ENCODE results near the gene RPTOR. TPM values are rescaled to one million over a fixed set of nuclear protein-coding genes. Genes with fewer than 3 reads are reported as not detected.

RPTOR gene
- total RNA-seq, 6 donors from 2014 or later: 26.8 to 109 (median 36.8) TPM

DNA sequence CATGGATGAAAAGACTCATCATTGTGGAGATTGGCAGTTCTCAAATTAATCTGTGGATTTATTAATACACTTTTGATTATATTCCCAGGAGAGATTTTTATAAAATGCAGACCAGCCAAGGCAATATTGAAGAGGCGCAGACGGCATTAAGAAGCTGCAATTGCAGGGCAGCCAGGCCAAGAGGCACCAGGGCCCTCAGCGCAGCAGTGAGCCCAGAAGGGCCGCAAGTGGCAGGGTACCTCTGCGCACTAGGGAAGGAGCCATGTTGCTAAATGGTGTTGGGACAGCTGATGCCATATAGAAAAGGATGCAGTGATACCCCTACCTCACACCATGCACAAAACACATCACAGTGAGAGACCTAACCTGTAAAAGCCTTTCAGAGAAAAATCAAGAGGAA lies 410.4 kb downstream of the RPTOR start:
- TF ChIP-seq POLR2A (IDR thresholded peaks at IDR 0.05) (no peak), POLR2AphosphoS5 (IDR thresholded peaks at IDR 0.05) (no peak)
- Histone ChIP-seq H3K27me3 (no peaks in the 10 kb centered on the region), H3K4me3 (no peak overlapping the region), H3K9me3 (no peaks in the 10 kb centered on the region), H3K4me1 (peaks cover 0 to 8% (median 3%) of the 10 kb centered on the region in 4 donors), H3K36me3 (peaks cover 0 to 34% (median 14%) of the 10 kb centered on the region in 4 donors), H3K27ac (no peak overlapping the region)
- DNase-seq: no peak
- ATAC-seq (ENCODE audit: low FRiP score in 2 of 2): no peak
- WGBS, 2 donors: 79 to 99% methylated on average over 5 of the region's 5 CpGs

DNA sequence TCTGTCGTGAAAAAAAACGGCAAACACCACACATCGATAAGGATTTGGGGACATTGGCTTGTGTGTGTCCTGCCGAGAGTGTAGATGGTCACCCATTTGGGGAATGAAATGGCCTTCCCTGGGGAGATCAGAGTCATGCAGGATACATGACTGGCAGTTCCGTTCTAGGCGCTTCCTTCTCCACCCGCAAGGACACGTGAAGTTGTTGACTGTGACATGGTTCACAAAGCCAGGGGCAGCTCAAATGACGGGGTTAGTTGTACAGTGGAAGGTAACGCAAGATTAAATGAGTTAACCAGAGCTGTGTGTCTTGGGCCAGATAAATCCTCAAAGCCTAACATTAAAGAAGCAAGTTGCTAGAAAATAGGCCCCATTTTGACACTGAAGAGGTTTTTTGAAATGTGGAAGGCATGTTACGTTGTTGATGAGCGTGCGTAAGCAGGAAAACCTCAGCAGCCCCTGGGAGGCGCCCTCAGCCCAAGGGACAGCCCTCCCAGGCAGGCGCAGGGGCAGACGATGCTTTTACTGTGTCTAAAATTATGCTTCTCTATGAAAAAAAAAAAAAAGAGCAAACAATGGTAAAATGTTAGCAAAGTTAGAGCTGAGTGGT lies 411.1 kb downstream of the RPTOR start:
- DNase-seq: no peak
- TF ChIP-seq POLR2AphosphoS5 (IDR thresholded peaks at IDR 0.05): no peak
- TF ChIP-seq, protein P1, sequence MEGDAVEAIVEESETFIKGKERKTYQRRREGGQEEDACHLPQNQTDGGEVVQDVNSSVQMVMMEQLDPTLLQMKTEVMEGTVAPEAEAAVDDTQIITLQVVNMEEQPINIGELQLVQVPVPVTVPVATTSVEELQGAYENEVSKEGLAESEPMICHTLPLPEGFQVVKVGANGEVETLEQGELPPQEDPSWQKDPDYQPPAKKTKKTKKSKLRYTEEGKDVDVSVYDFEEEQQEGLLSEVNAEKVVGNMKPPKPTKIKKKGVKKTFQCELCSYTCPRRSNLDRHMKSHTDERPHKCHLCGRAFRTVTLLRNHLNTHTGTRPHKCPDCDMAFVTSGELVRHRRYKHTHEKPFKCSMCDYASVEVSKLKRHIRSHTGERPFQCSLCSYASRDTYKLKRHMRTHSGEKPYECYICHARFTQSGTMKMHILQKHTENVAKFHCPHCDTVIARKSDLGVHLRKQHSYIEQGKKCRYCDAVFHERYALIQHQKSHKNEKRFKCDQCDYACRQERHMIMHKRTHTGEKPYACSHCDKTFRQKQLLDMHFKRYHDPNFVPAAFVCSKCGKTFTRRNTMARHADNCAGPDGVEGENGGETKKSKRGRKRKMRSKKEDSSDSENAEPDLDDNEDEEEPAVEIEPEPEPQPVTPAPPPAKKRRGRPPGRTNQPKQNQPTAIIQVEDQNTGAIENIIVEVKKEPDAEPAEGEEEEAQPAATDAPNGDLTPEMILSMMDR (IDR thresholded peaks at IDR 0.05): no peak
- no peak for TF ChIP-seq POLR2A (IDR thresholded peaks at IDR 0.05)
- no peak for TF ChIP-seq EP300 (IDR thresholded peaks at IDR 0.05)

DNA sequence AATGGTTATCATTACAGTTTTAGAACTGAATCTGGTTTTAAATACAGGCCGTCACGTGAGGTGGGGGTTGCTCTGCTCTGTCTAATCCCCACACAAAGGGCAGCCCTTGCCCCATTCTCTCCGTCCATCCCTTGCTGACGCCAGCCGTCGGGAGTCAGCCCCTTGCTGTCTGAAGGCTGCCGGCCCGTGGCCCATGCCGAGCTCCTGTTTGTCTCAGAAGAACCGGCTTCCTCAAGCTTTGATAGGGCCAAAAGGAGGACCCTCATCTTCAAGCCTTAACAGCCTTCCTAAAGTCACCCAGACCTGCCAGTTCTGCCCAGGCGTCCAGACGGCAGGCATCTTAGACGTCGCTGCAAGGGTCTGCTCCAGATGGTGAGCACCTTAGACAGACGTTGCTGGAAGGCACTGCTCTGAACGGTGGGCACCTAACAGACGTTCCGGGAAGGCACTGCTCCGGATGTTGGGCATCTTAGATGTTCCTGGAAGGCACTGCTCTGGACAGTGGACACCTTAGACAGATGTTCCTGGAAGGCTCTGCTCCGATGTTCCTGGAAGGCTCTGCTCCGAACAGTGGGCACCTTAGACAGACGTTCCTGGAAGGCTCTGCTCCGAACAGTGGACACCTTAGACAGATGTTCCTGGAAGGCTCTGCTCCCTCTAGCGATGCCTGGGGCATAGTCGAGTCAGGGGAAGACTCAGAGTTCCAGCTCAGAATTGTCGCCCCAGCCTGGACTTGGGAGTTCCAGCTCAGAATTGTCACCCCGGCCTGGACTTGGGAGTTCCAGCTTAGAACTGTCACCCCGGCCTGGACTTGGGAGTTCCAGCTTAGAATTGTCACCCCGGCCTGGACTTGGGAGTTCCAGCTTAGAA lies 411.9 kb downstream of the RPTOR start:
- no peaks in the 10 kb centered on the region for H3K9me3 ChIP-seq
- no peak for TF ChIP-seq EP300 (IDR thresholded peaks at IDR 0.05)
- TF ChIP-seq, protein P1 (IDR thresholded peaks at IDR 0.05): no peak
- TF ChIP-seq POLR2A (IDR thresholded peaks at IDR 0.05): no peak
- TF ChIP-seq POLR2AphosphoS5 (IDR thresholded peaks at IDR 0.05): no peak
- H3K36me3 ChIP-seq: peaks cover 0 to 22% (median 10%) of the 10 kb centered on the region in 4 donors
- no peak for DNase-seq
- peaks cover 0 to 12% (median 3%) of the 10 kb centered on the region in 4 donors for H3K4me1 ChIP-seq
- 86 to 87% methylated on average over 9 to 28 of the region's 29 CpGs for WGBS, 2 donors
- H3K4me3 ChIP-seq: no peak overlapping the region
- no peak for ATAC-seq (ENCODE audit: low FRiP score in 2 of 2)
- no peak overlapping the region for H3K27ac ChIP-seq
- H3K27me3 ChIP-seq: no peaks in the 10 kb centered on the region

More for the DNA sequence above, 411.1 kb downstream of the RPTOR start:
- WGBS, 2 donors: 88 to 93% methylated on average over 16 of the region's 16 CpGs
- no peak for ATAC-seq (ENCODE audit: low FRiP score in 2 of 2)
- Histone ChIP-seq H3K4me1 (peaks cover 0 to 12% (median 3%) of the 10 kb centered on the region in 4 donors), H3K4me3 (no peak overlapping the region), H3K9me3 (no peaks in the 10 kb centered on the region), H3K27ac (no peak overlapping the region), H3K36me3 (peaks cover 0 to 27% (median 14%) of the 10 kb centered on the region in 4 donors), H3K27me3 (no peaks in the 10 kb centered on the region)

DNA sequence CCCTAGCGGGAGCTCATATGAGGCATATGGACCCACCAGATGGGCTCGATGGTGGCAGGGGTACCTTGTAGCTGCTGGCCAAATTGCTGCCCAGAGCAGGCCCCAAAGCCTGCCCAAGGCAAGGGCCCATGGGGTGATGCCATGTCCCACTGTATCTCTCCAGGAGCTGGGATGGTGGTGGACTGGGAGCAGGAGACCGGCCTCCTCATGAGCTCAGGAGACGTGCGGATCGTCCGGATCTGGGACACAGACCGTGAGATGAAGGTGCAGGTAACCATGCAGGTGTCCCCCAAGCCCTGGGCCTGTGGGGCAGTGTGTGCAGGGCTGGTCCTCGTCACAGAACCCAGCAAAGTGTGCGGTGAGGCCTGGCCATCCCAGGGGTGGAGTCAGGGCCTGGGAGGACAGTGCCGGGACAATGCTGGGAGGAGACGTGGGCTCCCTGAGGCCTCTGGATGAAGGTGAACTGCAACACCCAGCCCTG lies 412.9 kb downstream of the RPTOR start:
- no peaks in the 10 kb centered on the region for H3K27me3 ChIP-seq
- H3K9me3 ChIP-seq: no peaks in the 10 kb centered on the region
- H3K36me3 ChIP-seq: peaks cover 0 to 14% (median 7%) of the 10 kb centered on the region in 4 donors
- H3K27ac ChIP-seq: no peak overlapping the region
- DNase-seq: no peak
- no peak for TF ChIP-seq POLR2A (IDR thresholded peaks at IDR 0.05)
- TF ChIP-seq, protein P1 (IDR thresholded peaks at IDR 0.05): no peak
- TF ChIP-seq POLR2AphosphoS5 (IDR thresholded peaks at IDR 0.05): no peak
- TF ChIP-seq EP300 (IDR thresholded peaks at IDR 0.05): no peak
- H3K4me1 ChIP-seq: peaks cover 0 to 12% (median 3%) of the 10 kb centered on the region in 4 donors
- WGBS, 2 donors: 95 to 98% methylated on average over 10 to 12 of the region's 12 CpGs
- ATAC-seq (ENCODE audit: low FRiP score in 2 of 2): no peak
- no peak overlapping the region for H3K4me3 ChIP-seq

Data from upper lobe of left lung (tissue), 6 donors.